Thyroid gland (tissue), 4 donors: ENCODE data around the gene C6orf47. TPM values are rescaled to one million over a fixed set of nuclear protein-coding genes. Genes with fewer than 3 reads are reported as not detected.

Source experiments
- DNase-seq, 2 donors: peaks; one replicate each; pipeline ENCODE4 v3.0.0-alpha.2; 2019
- H3K27ac ChIP-seq, 3 donors: fragments of 200-600 bp; sonication (generic); 1 replicate in 2 of 3; 2 replicates in 1 of 3; pipeline ENCODE4 v1.5.1; 2016 to 2019; ENCODE audit warnings: mild to moderate bottlenecking in 1 of 3, moderate library complexity in 1 of 3
- H3K27me3 ChIP-seq: fragments of 200-600 bp; sonication (generic); one replicate; pipeline ENCODE4 v1.5.1; 2019
- H3K36me3 ChIP-seq, 2 donors: fragments of 200-600 bp; sonication (generic); one replicate each; pipeline ENCODE4 v1.5.1; 2016 to 2019
- H3K4me1 ChIP-seq, 2 donors: fragments of 200-600 bp; sonication (generic); one replicate each; pipeline ENCODE4 v1.5.1; 2017 to 2019
- H3K4me3 ChIP-seq, 3 donors: fragments of 200-600 bp; sonication (generic); replicated peaks in 1 of 3; 1 replicate in 2 of 3; 2 replicates in 1 of 3; pipeline ENCODE4 v1.5.1; 2016; ENCODE audit warnings: mild to moderate bottlenecking in 1 of 3
- H3K9me3 ChIP-seq: fragments of 200-600 bp; sonication (generic); one replicate; pipeline ENCODE4 v1.5.1; 2017
- CTCF ChIP-seq, 6 experiments: fragments of 200-600 bp in 3 of 6; fragments of 450-650 bp in 3 of 6; sonication (generic) in 3 of 6; IDR thresholded peaks; one replicate each; pipeline ENCODE4 v1.5.1; 2016 to 2019; ENCODE audit warnings: antibody characterized with exemption in 6 of 6, mild to moderate bottlenecking in 2 of 6, inconsistent platforms in 1 of 6, moderate library complexity in 1 of 6
- POLR2A ChIP-seq, 2 donors: fragments of 450-650 bp; IDR thresholded peaks; one replicate each; pipeline ENCODE4 v1.6.1; 2017; ENCODE audit warnings: antibody characterized with exemption in 2 of 2, mild to moderate bottlenecking in 2 of 2, moderate library complexity in 1 of 2
- WGBS, 2 donors: methylation state at CpG; one replicate each; pipeline ENCODE4 v1.1.5; 2017; 5-methylcytosine and 5-hydroxymethylcytosine counted together
- intact Hi-C: fragments of 100-400 bp; cut with DNase I; formaldehyde crosslinking; loops from one replicate; pipeline ENCODE4 v1.15.1; 2023
- total RNA-seq, 4 donors: library from RNA; depleted of rRNA; stranded (reverse); fragments of >200 nt; gene quantifications; one replicate each; pipeline ENCODE4 v1.2.3, GENCODE V29; 2016

The C6orf47 gene
- total RNA-seq, 4 donors from 2014 or later: 23.6 to 32.3 (median 28.7) TPM

- H3K36me3 ChIP-seq: peaks cover 11 to 17% of the 10 kb centered on the region in 2 donors
- intact Hi-C loops: no loop called here
- peaks cover 9 to 12% of the 10 kb centered on the region in 2 donors for H3K4me1 ChIP-seq
- H3K27me3 ChIP-seq: no peaks in the 10 kb centered on the region
- no peaks in the 10 kb centered on the region for H3K9me3 ChIP-seq
- TF ChIP-seq CTCF (IDR thresholded peaks at IDR 0.05) (peak in 1 of 6 experiments; percentile 10), POLR2A (IDR thresholded peaks at IDR 0.05) (peak; percentile 76 to 94)
- H3K4me3 ChIP-seq: peak overlapping the region; percentile 6 to 42 (median 19)
- 0% methylated on average over 50 of the region's 50 CpGs for WGBS, 2 donors
- peak overlapping the region; percentile 97 to 99 (median 97) for H3K27ac ChIP-seq
- DNase-seq: peak; percentile 99
Measured at GRCh38 chr6:31619805-31620585, 40.6 kb downstream of the C6orf47 start.

GRCh38 chr6:31617010-31617409, 43.6 kb downstream of the C6orf47 start:
- intact Hi-C loops: no loop called here
- H3K36me3 ChIP-seq: no peaks in the 10 kb centered on the region

GRCh38 chr6:31615748-31616147, 44.8 kb downstream of the C6orf47 start:
- intact Hi-C loops: no loop called here
- TF ChIP-seq CTCF (IDR thresholded peaks at IDR 0.05): no peak
- TF ChIP-seq POLR2A (IDR thresholded peaks at IDR 0.05): no peak
- Histone ChIP-seq H3K9me3 (no peaks in the 10 kb centered on the region), H3K4me1 (peaks cover 0 to 3% of the 10 kb centered on the region in 2 donors), H3K27me3 (no peaks in the 10 kb centered on the region), H3K27ac (no peak overlapping the region), H3K36me3 (no peaks in the 10 kb centered on the region), H3K4me3 (no peak overlapping the region)
- DNase-seq: no peak
- WGBS, 2 donors: 76% methylated on average over 7 of the region's 7 CpGs

More at GRCh38 chr6:31617010-31617409, 43.6 kb downstream of the C6orf47 start:
- H3K4me1 ChIP-seq: peaks cover 5 to 7% of the 10 kb centered on the region in 2 donors
- no peak for TF ChIP-seq POLR2A (IDR thresholded peaks at IDR 0.05)
- no peak for TF ChIP-seq CTCF (IDR thresholded peaks at IDR 0.05)
- no peak for DNase-seq
- no peaks in the 10 kb centered on the region for H3K9me3 ChIP-seq
- no peak overlapping the region for H3K4me3 ChIP-seq
- 91 to 98% methylated on average over 2 of the region's 2 CpGs for WGBS, 2 donors
- H3K27ac ChIP-seq: no peak overlapping the region
- no peaks in the 10 kb centered on the region for H3K27me3 ChIP-seq

GRCh38 chr6:31614684-31615578, 45.6 kb downstream of the C6orf47 start, which contains the start of gene AIF1:
Gene AIF1 (plus strand): TSS chr6:31615234. CDS start chr6:31615330, 96 bp downstream.
- DNase-seq: no peak
- TF ChIP-seq POLR2A (IDR thresholded peaks at IDR 0.05): no peak
- no peak for TF ChIP-seq CTCF (IDR thresholded peaks at IDR 0.05)
- no peaks in the 10 kb centered on the region for H3K36me3 ChIP-seq
- H3K27me3 ChIP-seq: no peaks in the 10 kb centered on the region
- H3K9me3 ChIP-seq: no peaks in the 10 kb centered on the region
- 69 to 74% methylated on average over 6 of the region's 6 CpGs for WGBS, 2 donors
- H3K4me3 ChIP-seq: no peak within 1 kb of the TSS
- H3K27ac ChIP-seq: no peak within 1 kb of the TSS
- intact Hi-C loops: no loop called here
- peaks cover under 1 to 3% of the 10 kb centered on the region in 2 donors for H3K4me1 ChIP-seq
